ENCODE results near the gene TMEM184C.

DNA sequence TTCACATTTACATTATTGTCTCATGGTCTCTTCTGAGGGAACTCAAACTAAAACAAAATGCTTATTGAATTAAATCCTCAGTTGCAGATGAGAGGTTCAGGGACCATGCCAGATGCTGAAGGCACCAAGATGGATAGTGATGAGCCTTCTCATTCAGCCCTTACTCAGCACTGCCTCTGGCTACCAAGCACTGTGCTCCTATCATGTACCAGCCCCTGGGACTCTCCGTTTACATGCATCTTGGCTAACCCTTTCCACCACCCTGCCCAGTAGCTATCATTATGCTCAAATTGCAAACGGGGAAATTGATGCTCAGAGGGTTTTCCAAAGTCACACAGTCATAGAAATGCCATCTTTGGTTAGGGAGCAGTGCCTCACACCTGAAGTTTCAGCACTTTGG is 22.6 kb upstream of the TMEM184C start:
- TF ChIP-seq, protein P1, sequence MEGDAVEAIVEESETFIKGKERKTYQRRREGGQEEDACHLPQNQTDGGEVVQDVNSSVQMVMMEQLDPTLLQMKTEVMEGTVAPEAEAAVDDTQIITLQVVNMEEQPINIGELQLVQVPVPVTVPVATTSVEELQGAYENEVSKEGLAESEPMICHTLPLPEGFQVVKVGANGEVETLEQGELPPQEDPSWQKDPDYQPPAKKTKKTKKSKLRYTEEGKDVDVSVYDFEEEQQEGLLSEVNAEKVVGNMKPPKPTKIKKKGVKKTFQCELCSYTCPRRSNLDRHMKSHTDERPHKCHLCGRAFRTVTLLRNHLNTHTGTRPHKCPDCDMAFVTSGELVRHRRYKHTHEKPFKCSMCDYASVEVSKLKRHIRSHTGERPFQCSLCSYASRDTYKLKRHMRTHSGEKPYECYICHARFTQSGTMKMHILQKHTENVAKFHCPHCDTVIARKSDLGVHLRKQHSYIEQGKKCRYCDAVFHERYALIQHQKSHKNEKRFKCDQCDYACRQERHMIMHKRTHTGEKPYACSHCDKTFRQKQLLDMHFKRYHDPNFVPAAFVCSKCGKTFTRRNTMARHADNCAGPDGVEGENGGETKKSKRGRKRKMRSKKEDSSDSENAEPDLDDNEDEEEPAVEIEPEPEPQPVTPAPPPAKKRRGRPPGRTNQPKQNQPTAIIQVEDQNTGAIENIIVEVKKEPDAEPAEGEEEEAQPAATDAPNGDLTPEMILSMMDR (IDR thresholded peaks at IDR 0.05; ENCODE audit: low read depth, low read length, poor library complexity, severe bottlenecking): no peak
- TF ChIP-seq EZH2phosphoT487 (IDR thresholded peaks at IDR 0.05; ENCODE audit: borderline replicate concordance, low read length): no peak

Measured in DOHH2 (cell line).